OCI-LY1 (cell line): ENCODE measurements around the gene SELENOT.

Experiments
- CTCF ChIP-seq: fragments of 200-600 bp; sonication (generic), shearing (Covaris generic); IDR thresholded peaks from 2 replicates; pipeline ENCODE4 v1.5.1; 2017; ENCODE audit warnings: mild to moderate bottlenecking, antibody characterized with exemption, low read length, moderate library complexity, mixed read lengths
- EZH2 ChIP-seq: fragments of 200-600 bp; sonication (generic), shearing (Covaris generic); IDR thresholded peaks from 2 replicates; pipeline ENCODE4 v1.8.0; 2017; ENCODE audit warnings: borderline replicate concordance, mixed run types, mild to moderate bottlenecking, antibody characterized with exemption, low read length, moderate library complexity, mixed read lengths

GRCh38 chr3:150673966-150674365 is 70.8 kb downstream of the SELENOT start:
- no peak for TF ChIP-seq CTCF
- no peak for TF ChIP-seq EZH2
